GM21529 (cell line): ENCODE data around the gene TRIM43.
"Not testable (repeated sequence)": the region's sequence is repeated elsewhere in the genome, so short reads cannot be mapped to it uniquely, and the experiment has no call there.

Experiments
- ATAC-seq: cut with Tn5 transposase; IDR thresholded peaks from one replicate; pipeline ENCODE4 v1.9.1; 2021; ENCODE audit not compliant: unreplicated experiment

The TRIM43 gene

GRCh38 chr2:95640515-95641288 lies 48.9 kb downstream of the TRIM43 start:
- ATAC-seq: not testable (repeated sequence)

- not testable (repeated sequence) for ATAC-seq
Observed at GRCh38 chr2:95641289-95641575, 49.4 kb downstream of the TRIM43 start.

- not testable (repeated sequence) for ATAC-seq
Observed at GRCh38 chr2:95641787-95642186, 50.0 kb downstream of the TRIM43 start.

- ATAC-seq: not testable (repeated sequence)
Observed at GRCh38 chr2:95642360-95642759, 50.6 kb downstream of the TRIM43 start.

GRCh38 chr2:95642951-95643350 lies 51.1 kb downstream of the TRIM43 start:
- ATAC-seq: not testable (repeated sequence)

- ATAC-seq: not testable (repeated sequence)
Observed at GRCh38 chr2:95645312-95645711, 53.5 kb downstream of the TRIM43 start.

- ATAC-seq: not testable (repeated sequence)
Observed at GRCh38 chr2:95646274-95646994, 54.6 kb downstream of the TRIM43 start.

- not testable (repeated sequence) for ATAC-seq
Observed at GRCh38 chr2:95648894-95649544, 57.2 kb downstream of the TRIM43 start.
